Panc1 (cell line): ENCODE results near the gene CFAP20DC. TPM values are rescaled to one million over a fixed set of nuclear protein-coding genes. Genes with fewer than 3 reads are reported as not detected.

Experiments used
- ATAC-seq: fragments of 200-7000 bp; cut with Tn5 transposase; 2 replicates; pipeline ENCODE4 v1.9.1; 2020; ENCODE audit warnings: mild to moderate bottlenecking, moderate library complexity
- BruUV-seq: library from RNA; stranded (reverse); fragments of 400-500 nt; replicated peaks from 2 replicates; lab custom pipeline; 2021; lab: Mats Ljungman, UMichigan
- CTCF ChIA-PET: fragments of 300-600 bp; sonication (Branson Sonifier 250); formaldehyde crosslinking; loops from one replicate; lab custom pipeline; 2022; ENCODE audit warnings: antibody characterized with exemption; lab: Charles Lee
- POLR2A ChIA-PET: fragments of 300-600 bp; sonication (Branson Sonifier 250); formaldehyde crosslinking; loops from one replicate; lab custom pipeline; 2022; ENCODE audit warnings: antibody characterized with exemption; lab: Charles Lee
- DNase-seq: peaks from one replicate; pipeline ENCODE4 v3.0.0-alpha.2; 2010; ENCODE audit warnings: low read depth, low spot score
- H3K27ac ChIP-seq: 2 replicates; pipeline ENCODE4 v1.5.1; 2011; ENCODE audit warnings: mild to moderate bottlenecking, low read length, inconsistent platforms
- H3K27me3 ChIP-seq: fragments of 200-500 bp; sonication (Bioruptor generic); 2 replicates; pipeline ENCODE4 v1.6.0; 2014; ENCODE audit warnings: low read length, inconsistent platforms; ENCODE audit not compliant: control insufficient read depth, insufficient read depth
- H3K36me3 ChIP-seq: fragments of 200-500 bp; sonication (Bioruptor generic); 2 replicates; pipeline ENCODE4 v1.5.1; 2014; ENCODE audit warnings: inconsistent platforms, mild to moderate bottlenecking, low read length, moderate library complexity; ENCODE audit not compliant: control insufficient read depth, insufficient read depth
- H3K4me1 ChIP-seq: 2 replicates; pipeline ENCODE4 v1.5.1; 2011; ENCODE audit warnings: inconsistent platforms, mild to moderate bottlenecking, low read length, moderate library complexity; ENCODE audit not compliant: control insufficient read depth, insufficient read depth
- H3K4me3 ChIP-seq, 2 experiments: 2 replicates each; pipeline ENCODE4 v1.5.1; 2011 to 2012; ENCODE audit warnings: low read depth in 2 of 2, low read length in 2 of 2, mild to moderate bottlenecking in 2 of 2, inconsistent platforms in 1 of 2, moderate library complexity in 1 of 2
- H3K9me3 ChIP-seq: fragments of 200-500 bp; sonication (Bioruptor generic); 2 replicates; pipeline ENCODE4 v1.5.1; 2014; ENCODE audit warnings: low read depth, mild to moderate bottlenecking, inconsistent platforms, low read length, moderate library complexity; ENCODE audit not compliant: control insufficient read depth, insufficient read depth
- POLR2AphosphoS5 ChIP-seq: IDR thresholded peaks from 2 replicates; pipeline ENCODE4 v1.6.1; 2012; ENCODE audit warnings: mild to moderate bottlenecking, low read depth, low read length, moderate library complexity
- SIN3A ChIP-seq: IDR thresholded peaks from 2 replicates; pipeline ENCODE4 v1.6.1; 2012; ENCODE audit warnings: low read depth, mild to moderate bottlenecking, low read length, moderate library complexity, borderline replicate concordance; ENCODE audit not compliant: insufficient read depth
- TCF7L2 ChIP-seq: IDR thresholded peaks from 2 replicates; pipeline ENCODE4 v1.6.1; 2011; ENCODE audit warnings: mild to moderate bottlenecking, low read depth, low read length, inconsistent platforms
- in situ Hi-C: cut with HindIII; loops from 2 replicates; pipeline ENCODE4 v1.10.0; 2016; ENCODE audit warnings: low sequenced_read_pairs, low pct_unique_long_range_greater_than_20kb
- intact Hi-C: fragments of 100-400 bp; cut with micrococcal nuclease; formaldehyde crosslinking; loops from one replicate; pipeline ENCODE4 v1.10.0; 2022; ENCODE audit not compliant: unreplicated experiment
- total RNA-seq: library from RNA; stranded (reverse); gene quantifications from one replicate; pipeline ENCODE4 v1.2.1, GENCODE V29; 2021; ENCODE audit not compliant: unreplicated experiment
- TF ChIP-seq, protein P1 (sequence below), 2 experiments: IDR thresholded peaks; 2 replicates each; pipeline ENCODE4 v1.6.1; 2011 to 2012; ENCODE audit warnings: low read depth in 2 of 2, control low read depth in 1 of 2, low read length in 1 of 2, mild to moderate bottlenecking in 1 of 2, moderate library complexity in 1 of 2; ENCODE audit not compliant: insufficient read depth in 1 of 2
- TF ChIP-seq, protein P2 (sequence below): fragments of 450-650 bp; IDR thresholded peaks from 2 replicates; pipeline ENCODE4 v1.5.1; 2017; ENCODE audit warnings: mild to moderate bottlenecking

CFAP20DC gene
- total RNA-seq, 1 experiment from 2014 or later: 4.0 TPM

DNA sequence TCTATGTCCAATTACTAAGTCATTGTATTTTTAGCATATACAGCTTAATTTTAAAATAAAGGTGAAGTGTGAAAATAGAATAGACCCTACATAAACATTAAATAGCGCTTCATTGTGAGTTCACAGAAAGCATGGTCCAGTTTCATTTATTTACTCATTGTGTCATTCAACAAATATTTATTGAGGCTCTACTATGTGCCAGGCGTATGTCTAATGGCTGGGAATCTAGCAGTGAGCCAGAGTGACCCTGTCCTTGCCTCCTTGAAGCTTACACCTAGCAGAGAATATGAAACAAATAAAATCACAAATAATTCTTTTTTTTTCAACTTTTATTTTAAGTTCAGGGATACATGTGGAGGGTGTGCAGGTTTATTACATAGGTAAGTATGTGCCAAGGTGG, 161.7 kb downstream of the CFAP20DC start:
- no peak overlapping the region for H3K27ac ChIP-seq
- H3K4me3 ChIP-seq: no peak overlapping the region
- DNase-seq (no peak), ATAC-seq (no peak)
- H3K9me3 ChIP-seq: no peaks in the 10 kb centered on the region
- in situ Hi-C loops: no loop called here
- no peaks in the 10 kb centered on the region for H3K27me3 ChIP-seq
- TF ChIP-seq, protein P1, sequence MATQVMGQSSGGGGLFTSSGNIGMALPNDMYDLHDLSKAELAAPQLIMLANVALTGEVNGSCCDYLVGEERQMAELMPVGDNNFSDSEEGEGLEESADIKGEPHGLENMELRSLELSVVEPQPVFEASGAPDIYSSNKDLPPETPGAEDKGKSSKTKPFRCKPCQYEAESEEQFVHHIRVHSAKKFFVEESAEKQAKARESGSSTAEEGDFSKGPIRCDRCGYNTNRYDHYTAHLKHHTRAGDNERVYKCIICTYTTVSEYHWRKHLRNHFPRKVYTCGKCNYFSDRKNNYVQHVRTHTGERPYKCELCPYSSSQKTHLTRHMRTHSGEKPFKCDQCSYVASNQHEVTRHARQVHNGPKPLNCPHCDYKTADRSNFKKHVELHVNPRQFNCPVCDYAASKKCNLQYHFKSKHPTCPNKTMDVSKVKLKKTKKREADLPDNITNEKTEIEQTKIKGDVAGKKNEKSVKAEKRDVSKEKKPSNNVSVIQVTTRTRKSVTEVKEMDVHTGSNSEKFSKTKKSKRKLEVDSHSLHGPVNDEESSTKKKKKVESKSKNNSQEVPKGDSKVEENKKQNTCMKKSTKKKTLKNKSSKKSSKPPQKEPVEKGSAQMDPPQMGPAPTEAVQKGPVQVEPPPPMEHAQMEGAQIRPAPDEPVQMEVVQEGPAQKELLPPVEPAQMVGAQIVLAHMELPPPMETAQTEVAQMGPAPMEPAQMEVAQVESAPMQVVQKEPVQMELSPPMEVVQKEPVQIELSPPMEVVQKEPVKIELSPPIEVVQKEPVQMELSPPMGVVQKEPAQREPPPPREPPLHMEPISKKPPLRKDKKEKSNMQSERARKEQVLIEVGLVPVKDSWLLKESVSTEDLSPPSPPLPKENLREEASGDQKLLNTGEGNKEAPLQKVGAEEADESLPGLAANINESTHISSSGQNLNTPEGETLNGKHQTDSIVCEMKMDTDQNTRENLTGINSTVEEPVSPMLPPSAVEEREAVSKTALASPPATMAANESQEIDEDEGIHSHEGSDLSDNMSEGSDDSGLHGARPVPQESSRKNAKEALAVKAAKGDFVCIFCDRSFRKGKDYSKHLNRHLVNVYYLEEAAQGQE (IDR thresholded peaks at IDR 0.05; ENCODE audit: insufficient read depth in 1 of 2, low read depth in 2 of 2, low read length in 1 of 2): no peak
- TF ChIP-seq SIN3A (no peak), TCF7L2 (no peak), POLR2AphosphoS5 (no peak)
- TF ChIP-seq, protein P2, sequence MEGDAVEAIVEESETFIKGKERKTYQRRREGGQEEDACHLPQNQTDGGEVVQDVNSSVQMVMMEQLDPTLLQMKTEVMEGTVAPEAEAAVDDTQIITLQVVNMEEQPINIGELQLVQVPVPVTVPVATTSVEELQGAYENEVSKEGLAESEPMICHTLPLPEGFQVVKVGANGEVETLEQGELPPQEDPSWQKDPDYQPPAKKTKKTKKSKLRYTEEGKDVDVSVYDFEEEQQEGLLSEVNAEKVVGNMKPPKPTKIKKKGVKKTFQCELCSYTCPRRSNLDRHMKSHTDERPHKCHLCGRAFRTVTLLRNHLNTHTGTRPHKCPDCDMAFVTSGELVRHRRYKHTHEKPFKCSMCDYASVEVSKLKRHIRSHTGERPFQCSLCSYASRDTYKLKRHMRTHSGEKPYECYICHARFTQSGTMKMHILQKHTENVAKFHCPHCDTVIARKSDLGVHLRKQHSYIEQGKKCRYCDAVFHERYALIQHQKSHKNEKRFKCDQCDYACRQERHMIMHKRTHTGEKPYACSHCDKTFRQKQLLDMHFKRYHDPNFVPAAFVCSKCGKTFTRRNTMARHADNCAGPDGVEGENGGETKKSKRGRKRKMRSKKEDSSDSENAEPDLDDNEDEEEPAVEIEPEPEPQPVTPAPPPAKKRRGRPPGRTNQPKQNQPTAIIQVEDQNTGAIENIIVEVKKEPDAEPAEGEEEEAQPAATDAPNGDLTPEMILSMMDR: no peak
- intact Hi-C loops: no loop called here
- H3K36me3 ChIP-seq: no peaks in the 10 kb centered on the region
- CTCF ChIA-PET: no interaction called here
- no peaks in the 10 kb centered on the region for H3K4me1 ChIP-seq
- POLR2A ChIA-PET: no interaction called here
- no TSS peak for BruUV-seq

DNA sequence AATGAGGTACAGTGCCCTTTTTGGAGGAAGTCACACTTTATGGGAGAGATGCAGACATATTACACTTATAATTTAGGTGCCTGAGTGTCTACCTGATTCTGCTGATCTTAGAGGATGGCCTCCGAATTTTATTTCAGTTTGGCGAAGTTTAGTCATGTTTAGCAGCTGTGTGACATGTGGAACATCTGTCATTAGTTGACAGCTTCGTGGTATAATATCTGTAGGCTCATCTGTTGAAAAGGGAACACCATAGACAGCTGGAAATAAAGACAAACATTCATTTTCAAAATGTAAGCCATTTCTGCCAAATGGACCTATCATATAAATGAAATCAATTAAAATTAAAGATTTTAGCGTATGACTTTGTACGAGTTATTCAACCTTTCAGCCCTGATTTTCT, 165.4 kb downstream of the CFAP20DC start:
- ATAC-seq (no peak), DNase-seq (no peak)
- in situ Hi-C loops (no loop called here), intact Hi-C loops (no loop called here)
- H3K4me3 ChIP-seq: no peak overlapping the region
- no peaks in the 10 kb centered on the region for H3K4me1 ChIP-seq
- H3K27ac ChIP-seq: no peak overlapping the region
- H3K27me3 ChIP-seq: no peaks in the 10 kb centered on the region
- ChIA-PET CTCF (no interaction called here), POLR2A (no interaction called here)
- no peaks in the 10 kb centered on the region for H3K36me3 ChIP-seq
- TF ChIP-seq, protein P2: no peak
- TF ChIP-seq, protein P1 (IDR thresholded peaks at IDR 0.05; ENCODE audit: insufficient read depth in 1 of 2, low read depth in 2 of 2, low read length in 1 of 2): no peak
- TF ChIP-seq TCF7L2: no peak
- no peak for TF ChIP-seq POLR2AphosphoS5
- no peak for TF ChIP-seq SIN3A
- BruUV-seq: no TSS peak
- no peaks in the 10 kb centered on the region for H3K9me3 ChIP-seq
